Measurements from ENCODE around the gene ESRP2. TPM values are rescaled to one million over a fixed set of nuclear protein-coding genes. Genes with fewer than 3 reads are reported as not detected.

Gene ESRP2
- total RNA-seq, 4 donors from 2014 or later: 0.17 to 1.1 (median 0.27) TPM

GRCh38 chr16:68236137-68236825, 354 bp upstream of the ESRP2 start:
- TF ChIP-seq CTCF (IDR thresholded peaks at IDR 0.05; ENCODE audit: low read depth): no peak

GRCh38 chr16:68235108-68235886, 630 bp downstream of the ESRP2 start:
- no peak for TF ChIP-seq CTCF (IDR thresholded peaks at IDR 0.05; ENCODE audit: low read depth)

GRCh38 chr16:68234188-68235107, 1.5 kb downstream of the ESRP2 start:
- TF ChIP-seq CTCF (IDR thresholded peaks at IDR 0.05; ENCODE audit: low read depth): no peak

GRCh38 chr16:68233835-68234187, 2.1 kb downstream of the ESRP2 start:
- no peak for TF ChIP-seq CTCF (IDR thresholded peaks at IDR 0.05; ENCODE audit: low read depth)

- TF ChIP-seq CTCF (IDR thresholded peaks at IDR 0.05; ENCODE audit: low read depth): no peak
Observed at GRCh38 chr16:68233085-68233834, 2.7 kb downstream of the ESRP2 start.

GRCh38 chr16:68232335-68232734, 3.6 kb downstream of the ESRP2 start:
- no peak for TF ChIP-seq CTCF (IDR thresholded peaks at IDR 0.05; ENCODE audit: low read depth)

Data from subcutaneous adipose tissue (tissue), 4 donors.